ENCODE results near the gene RUFY3. TPM values are rescaled to one million over a fixed set of nuclear protein-coding genes. Genes with fewer than 3 reads are reported as not detected.

The RUFY3 gene
- total and polyA plus RNA-seq, 9 of the 15 experiments (the other 6 are each of a cell fraction or from before 2014, with no cell fraction given) = 4.2 to 31.1 (median 21.5) TPM

GRCh38 chr4:70713453-70714078 is 8.2 kb upstream of the RUFY3 start:
- no TSS peak for BruUV-seq (replicated peaks)
- POLR2A ChIA-PET = interaction anchor here (0.7 to 2.8 kb wide), 6 partner anchors 9 to 570 kb away, joined by 3 to 17 read pairs (median 4); partner anchors contain the start of gene UTP3
- Histone ChIP-seq H3K9me3 (replicated peaks; ENCODE audit: control insufficient read depth, insufficient read depth, low read depth, low read length) (no peaks in the 10 kb centered on the region), H4K20me1 (replicated peaks; ENCODE audit: control insufficient read depth, insufficient read depth, low read length) (no peaks in the 10 kb centered on the region), H2AFZ (ENCODE audit: low read depth, low read length) (peak overlapping the region; percentile 35), H3K4me1 (replicated peaks in 1 of 2; ENCODE audit: control insufficient read depth in 2 of 2, insufficient read depth in 2 of 2, low read length in 2 of 2) (peaks cover 8 to 27% of the 10 kb centered on the region in 2 experiments), H3K27me3 (ENCODE audit: control insufficient read depth in 2 of 2, insufficient read depth in 2 of 2, low read length in 2 of 2) (no peaks in the 10 kb centered on the region), H3K36me3 (ENCODE audit: control insufficient read depth, insufficient read depth, low read length) (no peaks in the 10 kb centered on the region), H3K79me2 (ENCODE audit: control insufficient read depth, insufficient read depth, low read length) (peaks cover 29% of the 10 kb centered on the region), H3K9me1 (ENCODE audit: control insufficient read depth, insufficient read depth, low read length) (no peaks in the 10 kb centered on the region), H3K4me2 (ENCODE audit: insufficient read depth, low read length) (peak overlapping the region; percentile 35), H3K4me3 (no peak overlapping the region), H3K9ac (ENCODE audit: insufficient read depth in 1 of 2, low read depth in 2 of 2, low read length in 2 of 2) (peak overlapping the region; percentile 24 to 61; a peak in 3 of 4 replicates), H3K27ac (ENCODE audit: extremely low read depth, low read depth, low read length) (peak overlapping the region; percentile 56; the same call in 2 of the 3 replicates)
- 10% methylated on average over 7 of the region's 7 CpGs for WGBS (ENCODE audit: insufficient coverage, low coverage, missing lambda C conversion rate)
- ATAC-seq = peak; percentile 62
- no peak for FAIRE-seq
- no peak for DNase-seq (ENCODE audit: extremely low read depth in 1 of 4, low spot score in 3 of 4)
- CTCF ChIA-PET (ENCODE audit: low intra/inter-chr PET ratio) = no interaction called here
- intact Hi-C loops (cut with micrococcal nuclease) = no loop called here
- in situ Hi-C loops (cut with MboI) = no loop called here
- TF ChIP-seq ZEB2 (IDR thresholded peaks at IDR 0.05) (peak; percentile 24; the same call in 1 of the 2 replicates), GTF2E2 (tag; IDR thresholded peaks at IDR 0.05) (0 out of 2 replicates have a peak, but pooled peaks have one; percentile 7), MTA3 (IDR thresholded peaks at IDR 0.05; ENCODE audit: borderline replicate concordance) (0 out of 2 replicates have a peak, but pooled peaks have one; percentile 32), ID3 (CRISPR knock-in tag; IDR thresholded peaks at IDR 0.05) (no peak), ID3 (tag; IDR thresholded peaks at IDR 0.05) (no peak), ZNF274 (IDR thresholded peaks at IDR 0.05; ENCODE audit: borderline replicate concordance, low read depth, low read length) (no peak), RBM34 (IDR thresholded peaks at IDR 0.05; ENCODE audit: borderline replicate concordance, insufficient read depth, low read length) (no peak), GMEB1 (CRISPR knock-in tag; IDR thresholded peaks at IDR 0.05) (0 out of 2 replicates have a peak, but pooled peaks have one; percentile 9), SP2 (IDR thresholded peaks at IDR 0.05; ENCODE audit: extremely low read depth, low read depth, low read length, poor library complexity, severe bottlenecking) (no peak), ZBTB17 (CRISPR knock-in tag; IDR thresholded peaks at IDR 0.05) (0 out of 2 replicates have a peak, but pooled peaks have one; percentile 35), IRF9 (tag; IDR thresholded peaks at IDR 0.05) (peak; percentile 24; the same call in 1 of the 2 replicates), CCAR2 (IDR thresholded peaks at IDR 0.05; ENCODE audit: low read depth, low read length) (no peak), ZNF217 (CRISPR knock-in tag; IDR thresholded peaks at IDR 0.05) (no peak), ZNF766 (CRISPR knock-in tag; conservative IDR thresholded peaks at IDR 0.05) (peak; percentile 76; the same call in 1 of the 2 replicates), CBX3 (IDR thresholded peaks at IDR 0.05; ENCODE audit: borderline replicate concordance in 1 of 2, low read length in 2 of 2) (no peak), POLR2G (IDR thresholded peaks at IDR 0.05; ENCODE audit: low read depth, low read length) (peak; percentile 38; the same call in 1 of the 2 replicates), RBFOX2 (IDR thresholded peaks at IDR 0.05; ENCODE audit: low read depth, low read length) (peak; percentile 55), RUNX1 (IDR thresholded peaks at IDR 0.05; ENCODE audit: low read depth) (no peak), ZNF695 (CRISPR knock-in tag; IDR thresholded peaks at IDR 0.05) (no peak), NFRKB (IDR thresholded peaks at IDR 0.05; ENCODE audit: low read depth) (peak; percentile 25; the same call in 1 of the 2 replicates), SLC30A9 (CRISPR knock-in tag; IDR thresholded peaks at IDR 0.05) (no peak)

Data from K562 (cell line).